ENCODE results near the gene SMIM1. TPM values are rescaled to one million over a fixed set of nuclear protein-coding genes. Genes with fewer than 3 reads are reported as not detected.

The SMIM1 gene
- total and polyA plus RNA-seq, 2 experiments from 2014 or later: 3.2 to 7.2 TPM

DNA sequence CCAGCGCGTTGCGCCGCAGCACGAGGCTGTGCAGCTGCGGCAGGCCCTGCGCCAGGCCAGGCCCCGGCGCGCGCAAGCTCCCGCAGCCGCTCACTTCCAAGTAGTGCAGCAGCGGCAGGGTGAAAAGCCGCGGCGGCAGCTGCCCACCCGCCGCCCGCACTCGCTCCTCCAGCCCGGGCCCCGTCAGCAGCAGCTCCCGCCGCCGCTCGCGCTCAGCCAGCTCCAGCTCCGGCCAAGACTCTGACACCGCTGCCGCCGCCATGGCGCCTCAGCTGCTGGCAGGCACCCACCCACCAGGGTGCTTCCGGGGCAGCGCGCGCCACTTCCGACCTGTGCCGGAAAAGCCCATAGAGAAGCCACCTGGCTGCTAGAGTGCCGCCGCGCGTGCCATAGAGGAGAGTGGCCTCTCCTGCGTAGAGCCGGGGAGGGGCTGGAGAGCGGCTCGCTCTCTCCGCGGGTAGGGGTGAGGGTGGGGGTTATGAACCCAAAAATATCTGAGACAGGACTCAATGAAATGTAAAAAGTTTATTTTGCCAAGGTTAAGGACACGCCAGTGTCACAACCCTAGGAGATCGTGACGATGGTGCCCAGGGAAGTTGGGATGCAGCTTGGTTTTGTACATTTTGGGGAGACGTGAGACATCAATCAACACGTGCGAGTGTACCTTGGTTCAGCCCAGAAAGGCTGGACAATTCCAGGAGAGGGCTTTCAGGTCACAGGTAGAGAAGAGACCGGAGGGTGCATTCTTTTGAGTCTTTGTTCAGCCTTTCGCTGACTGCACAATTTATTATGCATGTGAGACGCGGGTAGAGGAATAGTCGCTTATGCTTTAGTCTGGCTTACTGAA lies 23.9 kb downstream of the SMIM1 start, which contains the start of gene LRRC47:
LRRC47 (minus strand) TSS at position 284 of the 847 bp plus-strand sequence; CDS start at position 262, 22 bp downstream.
- no peaks in the 10 kb centered on the region for H3K27me3 ChIP-seq (ENCODE audit: insufficient read depth)
- no peak for TF ChIP-seq EZH2phosphoT487 (IDR thresholded peaks at IDR 0.05; ENCODE audit: unreplicated experiment)
- no peak for TF ChIP-seq ZNF114 (CRISPR knock-in tag; IDR thresholded peaks at IDR 0.05)
- no peak for TF ChIP-seq JUNB (IDR thresholded peaks at IDR 0.05; ENCODE audit: unreplicated experiment)
- TF ChIP-seq POLR2AphosphoS5 (IDR thresholded peaks at IDR 0.05; ENCODE audit: low read depth): peak; percentile 69; the same call in 1 of the 2 replicates
- TF ChIP-seq ZNF331 (CRISPR knock-in tag; IDR thresholded peaks at IDR 0.05; ENCODE audit: low read depth): no peak
- TF ChIP-seq, protein P1, sequence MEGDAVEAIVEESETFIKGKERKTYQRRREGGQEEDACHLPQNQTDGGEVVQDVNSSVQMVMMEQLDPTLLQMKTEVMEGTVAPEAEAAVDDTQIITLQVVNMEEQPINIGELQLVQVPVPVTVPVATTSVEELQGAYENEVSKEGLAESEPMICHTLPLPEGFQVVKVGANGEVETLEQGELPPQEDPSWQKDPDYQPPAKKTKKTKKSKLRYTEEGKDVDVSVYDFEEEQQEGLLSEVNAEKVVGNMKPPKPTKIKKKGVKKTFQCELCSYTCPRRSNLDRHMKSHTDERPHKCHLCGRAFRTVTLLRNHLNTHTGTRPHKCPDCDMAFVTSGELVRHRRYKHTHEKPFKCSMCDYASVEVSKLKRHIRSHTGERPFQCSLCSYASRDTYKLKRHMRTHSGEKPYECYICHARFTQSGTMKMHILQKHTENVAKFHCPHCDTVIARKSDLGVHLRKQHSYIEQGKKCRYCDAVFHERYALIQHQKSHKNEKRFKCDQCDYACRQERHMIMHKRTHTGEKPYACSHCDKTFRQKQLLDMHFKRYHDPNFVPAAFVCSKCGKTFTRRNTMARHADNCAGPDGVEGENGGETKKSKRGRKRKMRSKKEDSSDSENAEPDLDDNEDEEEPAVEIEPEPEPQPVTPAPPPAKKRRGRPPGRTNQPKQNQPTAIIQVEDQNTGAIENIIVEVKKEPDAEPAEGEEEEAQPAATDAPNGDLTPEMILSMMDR (conservative IDR thresholded peaks at IDR 0.05; ENCODE audit: low read depth in 2 of 2): no peak
- TF ChIP-seq, protein P2, sequence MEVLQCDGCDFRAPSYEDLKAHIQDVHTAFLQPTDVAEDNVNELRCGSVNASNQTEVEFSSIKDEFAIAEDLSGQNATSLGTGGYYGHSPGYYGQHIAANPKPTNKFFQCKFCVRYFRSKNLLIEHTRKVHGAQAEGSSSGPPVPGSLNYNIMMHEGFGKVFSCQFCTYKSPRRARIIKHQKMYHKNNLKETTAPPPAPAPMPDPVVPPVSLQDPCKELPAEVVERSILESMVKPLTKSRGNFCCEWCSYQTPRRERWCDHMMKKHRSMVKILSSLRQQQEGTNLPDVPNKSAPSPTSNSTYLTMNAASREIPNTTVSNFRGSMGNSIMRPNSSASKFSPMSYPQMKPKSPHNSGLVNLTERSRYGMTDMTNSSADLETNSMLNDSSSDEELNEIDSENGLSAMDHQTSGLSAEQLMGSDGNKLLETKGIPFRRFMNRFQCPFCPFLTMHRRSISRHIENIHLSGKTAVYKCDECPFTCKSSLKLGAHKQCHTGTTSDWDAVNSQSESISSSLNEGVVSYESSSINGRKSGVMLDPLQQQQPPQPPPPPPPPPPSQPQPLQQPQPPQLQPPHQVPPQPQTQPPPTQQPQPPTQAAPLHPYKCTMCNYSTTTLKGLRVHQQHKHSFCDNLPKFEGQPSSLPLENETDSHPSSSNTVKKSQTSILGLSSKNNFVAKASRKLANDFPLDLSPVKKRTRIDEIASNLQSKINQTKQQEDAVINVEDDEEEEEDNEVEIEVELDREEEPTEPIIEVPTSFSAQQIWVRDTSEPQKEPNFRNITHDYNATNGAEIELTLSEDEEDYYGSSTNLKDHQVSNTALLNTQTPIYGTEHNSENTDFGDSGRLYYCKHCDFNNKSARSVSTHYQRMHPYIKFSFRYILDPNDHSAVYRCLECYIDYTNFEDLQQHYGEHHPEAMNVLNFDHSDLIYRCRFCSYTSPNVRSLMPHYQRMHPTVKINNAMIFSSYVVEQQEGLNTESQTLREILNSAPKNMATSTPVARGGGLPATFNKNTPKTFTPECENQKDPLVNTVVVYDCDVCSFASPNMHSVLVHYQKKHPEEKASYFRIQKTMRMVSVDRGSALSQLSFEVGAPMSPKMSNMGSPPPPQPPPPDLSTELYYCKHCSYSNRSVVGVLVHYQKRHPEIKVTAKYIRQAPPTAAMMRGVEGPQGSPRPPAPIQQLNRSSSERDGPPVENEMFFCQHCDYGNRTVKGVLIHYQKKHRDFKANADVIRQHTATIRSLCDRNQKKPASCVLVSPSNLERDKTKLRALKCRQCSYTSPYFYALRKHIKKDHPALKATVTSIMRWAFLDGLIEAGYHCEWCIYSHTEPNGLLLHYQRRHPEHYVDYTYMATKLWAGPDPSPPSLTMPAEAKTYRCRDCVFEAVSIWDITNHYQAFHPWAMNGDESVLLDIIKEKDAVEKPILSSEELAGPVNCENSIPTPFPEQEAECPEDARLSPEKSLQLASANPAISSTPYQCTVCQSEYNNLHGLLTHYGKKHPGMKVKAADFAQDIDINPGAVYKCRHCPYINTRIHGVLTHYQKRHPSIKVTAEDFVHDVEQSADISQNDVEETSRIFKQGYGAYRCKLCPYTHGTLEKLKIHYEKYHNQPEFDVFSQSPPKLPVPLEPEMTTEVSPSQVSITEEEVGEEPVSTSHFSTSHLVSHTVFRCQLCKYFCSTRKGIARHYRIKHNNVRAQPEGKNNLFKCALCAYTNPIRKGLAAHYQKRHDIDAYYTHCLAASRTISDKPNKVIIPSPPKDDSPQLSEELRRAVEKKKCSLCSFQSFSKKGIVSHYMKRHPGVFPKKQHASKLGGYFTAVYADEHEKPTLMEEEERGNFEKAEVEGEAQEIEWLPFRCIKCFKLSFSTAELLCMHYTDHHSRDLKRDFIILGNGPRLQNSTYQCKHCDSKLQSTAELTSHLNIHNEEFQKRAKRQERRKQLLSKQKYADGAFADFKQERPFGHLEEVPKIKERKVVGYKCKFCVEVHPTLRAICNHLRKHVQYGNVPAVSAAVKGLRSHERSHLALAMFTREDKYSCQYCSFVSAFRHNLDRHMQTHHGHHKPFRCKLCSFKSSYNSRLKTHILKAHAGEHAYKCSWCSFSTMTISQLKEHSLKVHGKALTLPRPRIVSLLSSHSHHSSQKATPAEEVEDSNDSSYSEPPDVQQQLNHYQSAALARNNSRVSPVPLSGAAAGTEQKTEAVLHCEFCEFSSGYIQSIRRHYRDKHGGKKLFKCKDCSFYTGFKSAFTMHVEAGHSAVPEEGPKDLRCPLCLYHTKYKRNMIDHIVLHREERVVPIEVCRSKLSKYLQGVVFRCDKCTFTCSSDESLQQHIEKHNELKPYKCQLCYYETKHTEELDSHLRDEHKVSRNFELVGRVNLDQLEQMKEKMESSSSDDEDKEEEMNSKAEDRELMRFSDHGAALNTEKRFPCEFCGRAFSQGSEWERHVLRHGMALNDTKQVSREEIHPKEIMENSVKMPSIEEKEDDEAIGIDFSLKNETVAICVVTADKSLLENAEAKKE (CRISPR knock-in tag; IDR thresholded peaks at IDR 0.05): no peak
- no peak for TF ChIP-seq EZH2 (IDR thresholded peaks at IDR 0.05; ENCODE audit: low read depth, unreplicated experiment)
- no peak for TF ChIP-seq STAT1 (IDR thresholded peaks at IDR 0.05; ENCODE audit: unreplicated experiment)
- peak; percentile 79 for TF ChIP-seq CREB1 (CRISPR knock-in tag; IDR thresholded peaks at IDR 0.05; ENCODE audit: low read depth)
- no peak for TF ChIP-seq NANOG (IDR thresholded peaks at IDR 0.05; ENCODE audit: borderline replicate concordance)
- TF ChIP-seq, protein P3, sequence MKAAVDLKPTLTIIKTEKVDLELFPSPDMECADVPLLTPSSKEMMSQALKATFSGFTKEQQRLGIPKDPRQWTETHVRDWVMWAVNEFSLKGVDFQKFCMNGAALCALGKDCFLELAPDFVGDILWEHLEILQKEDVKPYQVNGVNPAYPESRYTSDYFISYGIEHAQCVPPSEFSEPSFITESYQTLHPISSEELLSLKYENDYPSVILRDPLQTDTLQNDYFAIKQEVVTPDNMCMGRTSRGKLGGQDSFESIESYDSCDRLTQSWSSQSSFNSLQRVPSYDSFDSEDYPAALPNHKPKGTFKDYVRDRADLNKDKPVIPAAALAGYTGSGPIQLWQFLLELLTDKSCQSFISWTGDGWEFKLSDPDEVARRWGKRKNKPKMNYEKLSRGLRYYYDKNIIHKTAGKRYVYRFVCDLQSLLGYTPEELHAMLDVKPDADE (IDR thresholded peaks at IDR 0.05): peak; percentile 90
- TF ChIP-seq, protein P4, sequence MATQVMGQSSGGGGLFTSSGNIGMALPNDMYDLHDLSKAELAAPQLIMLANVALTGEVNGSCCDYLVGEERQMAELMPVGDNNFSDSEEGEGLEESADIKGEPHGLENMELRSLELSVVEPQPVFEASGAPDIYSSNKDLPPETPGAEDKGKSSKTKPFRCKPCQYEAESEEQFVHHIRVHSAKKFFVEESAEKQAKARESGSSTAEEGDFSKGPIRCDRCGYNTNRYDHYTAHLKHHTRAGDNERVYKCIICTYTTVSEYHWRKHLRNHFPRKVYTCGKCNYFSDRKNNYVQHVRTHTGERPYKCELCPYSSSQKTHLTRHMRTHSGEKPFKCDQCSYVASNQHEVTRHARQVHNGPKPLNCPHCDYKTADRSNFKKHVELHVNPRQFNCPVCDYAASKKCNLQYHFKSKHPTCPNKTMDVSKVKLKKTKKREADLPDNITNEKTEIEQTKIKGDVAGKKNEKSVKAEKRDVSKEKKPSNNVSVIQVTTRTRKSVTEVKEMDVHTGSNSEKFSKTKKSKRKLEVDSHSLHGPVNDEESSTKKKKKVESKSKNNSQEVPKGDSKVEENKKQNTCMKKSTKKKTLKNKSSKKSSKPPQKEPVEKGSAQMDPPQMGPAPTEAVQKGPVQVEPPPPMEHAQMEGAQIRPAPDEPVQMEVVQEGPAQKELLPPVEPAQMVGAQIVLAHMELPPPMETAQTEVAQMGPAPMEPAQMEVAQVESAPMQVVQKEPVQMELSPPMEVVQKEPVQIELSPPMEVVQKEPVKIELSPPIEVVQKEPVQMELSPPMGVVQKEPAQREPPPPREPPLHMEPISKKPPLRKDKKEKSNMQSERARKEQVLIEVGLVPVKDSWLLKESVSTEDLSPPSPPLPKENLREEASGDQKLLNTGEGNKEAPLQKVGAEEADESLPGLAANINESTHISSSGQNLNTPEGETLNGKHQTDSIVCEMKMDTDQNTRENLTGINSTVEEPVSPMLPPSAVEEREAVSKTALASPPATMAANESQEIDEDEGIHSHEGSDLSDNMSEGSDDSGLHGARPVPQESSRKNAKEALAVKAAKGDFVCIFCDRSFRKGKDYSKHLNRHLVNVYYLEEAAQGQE (IDR thresholded peaks at IDR 0.05; ENCODE audit: unreplicated experiment): no peak
- Mint-ChIP-seq H3K27me3 (ENCODE audit: insufficient read depth, low read depth, poor library complexity) (peaks cover 20% of the 10 kb centered on the region), H3K36me3 (ENCODE audit: low read depth) (peaks cover 24% of the 10 kb centered on the region), H3K27ac (peak within 1 kb of the TSS; percentile 97), H3K4me3 (peak within 1 kb of the TSS; percentile 87), H3K4me1 (peaks cover 36% of the 10 kb centered on the region), H3K9me3 (peaks cover 10% of the 10 kb centered on the region)
- H2AFZ ChIP-seq: peak within 1 kb of the TSS; percentile 85
- ATAC-seq: peak; percentile 84
- H4K20me1 ChIP-seq (replicated peaks; ENCODE audit: insufficient read depth): no peaks in the 10 kb centered on the region
- peaks cover 16% of the 10 kb centered on the region for H3F3A ChIP-seq (replicated peaks; ENCODE audit: low read depth)
- peak; percentile 95 for DNase-seq (ENCODE audit: low spot score)
- peak within 1 kb of the TSS; percentile 93 for H3K4me2 ChIP-seq
- no peaks in the 10 kb centered on the region for H3K9me2 ChIP-seq (ENCODE audit: insufficient read depth)
- H3K4me1 ChIP-seq (ENCODE audit: insufficient read depth): peaks cover 28% of the 10 kb centered on the region
- peak within 1 kb of the TSS; percentile 98 for H3K27ac ChIP-seq (ENCODE audit: low read depth)
- H3K4me3 ChIP-seq: peak within 1 kb of the TSS; percentile 89
- H3K79me2 ChIP-seq (replicated peaks; ENCODE audit: insufficient read depth): peaks cover 34% of the 10 kb centered on the region
- no peaks in the 10 kb centered on the region for H3K36me3 ChIP-seq (ENCODE audit: insufficient read depth)

Measured in GM23338 (cell line).